Prostate gland (tissue), 1 donor: ENCODE measurements around the gene ATG16L2.

Experiments
- POLR2A ChIP-seq: fragments of 450-650 bp; IDR thresholded peaks from one replicate; pipeline ENCODE4 v1.6.1; 2016; ENCODE audit warnings: antibody characterized with exemption, mild to moderate bottlenecking
- POLR2AphosphoS5 ChIP-seq: sonication (generic); formaldehyde crosslinking; IDR thresholded peaks from one replicate; pipeline ENCODE4 v1.6.1; 2017; ENCODE audit warnings: antibody characterized with exemption

GRCh38 chr11:72850832-72851231, 36.6 kb downstream of the ATG16L2 start:
- TF ChIP-seq POLR2AphosphoS5 (no peak), POLR2A (no peak)
